ENCODE data around the gene AMY1B.
"Not testable (repeated sequence)": the region's sequence is repeated elsewhere in the genome, so short reads cannot be mapped to it uniquely, and the experiment has no call there.

The AMY1B gene

GRCh38 chr1:103696110-103696509 is at the start of gene AMY1B:
Gene AMY1B (minus strand): TSS chr1:103696210. CDS start chr1:103695639, 571 bp downstream.
- DNase-seq (ENCODE audit: low read depth): not testable (repeated sequence)

GRCh38 chr1:103745040-103745439 is 49.0 kb upstream of the AMY1B start:
- not testable (repeated sequence) for DNase-seq (ENCODE audit: low read depth)

DNA sequence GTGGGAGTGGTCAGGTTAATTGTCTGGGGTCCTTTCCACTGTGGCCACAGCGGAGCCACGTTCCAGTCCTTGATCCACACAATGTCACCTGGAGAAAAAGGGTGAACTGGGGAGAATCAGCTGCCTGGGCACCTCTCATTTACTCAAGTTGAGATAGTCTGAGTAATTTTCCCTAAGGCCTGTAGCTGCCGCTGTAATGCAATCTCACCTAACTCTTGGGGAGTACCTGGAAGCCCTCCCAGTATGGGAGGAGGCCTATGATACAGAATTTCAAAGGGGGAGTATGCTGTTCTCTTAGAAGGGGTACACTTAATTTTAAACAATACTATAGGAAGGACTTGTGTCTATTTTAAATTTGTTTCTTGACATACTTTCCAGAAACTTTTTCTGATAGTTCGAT is 48.4 kb upstream of the AMY1B start:
- DNase-seq (ENCODE audit: low read depth): not testable (repeated sequence)

GRCh38 chr1:103738031-103738430 is 42.0 kb upstream of the AMY1B start:
- not testable (repeated sequence) for DNase-seq (ENCODE audit: low read depth)

GRCh38 chr1:103735334-103735733 is 39.3 kb upstream of the AMY1B start:
- DNase-seq (ENCODE audit: low read depth): not testable (repeated sequence)

DNA sequence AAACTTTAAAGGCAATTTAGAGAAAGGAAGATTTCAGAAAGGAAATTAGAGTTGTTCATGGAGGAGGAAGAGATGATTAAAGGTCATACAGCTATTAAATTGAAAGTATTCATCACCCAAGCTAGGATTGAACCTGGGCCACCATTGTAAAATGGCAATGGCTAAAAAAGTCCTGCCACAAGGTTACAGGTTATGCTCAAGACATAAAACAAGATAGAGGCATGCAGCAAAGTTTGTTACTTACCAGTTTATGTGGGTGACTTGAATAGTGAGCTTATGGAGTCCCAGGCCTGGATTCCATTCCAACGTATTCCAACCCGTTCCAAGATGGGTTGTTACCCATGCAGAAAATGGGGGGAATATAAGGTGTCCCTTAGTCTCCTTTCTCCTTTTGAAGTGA is 25.5 kb upstream of the AMY1B start:
- DNase-seq (ENCODE audit: low read depth): not testable (repeated sequence)

DNA sequence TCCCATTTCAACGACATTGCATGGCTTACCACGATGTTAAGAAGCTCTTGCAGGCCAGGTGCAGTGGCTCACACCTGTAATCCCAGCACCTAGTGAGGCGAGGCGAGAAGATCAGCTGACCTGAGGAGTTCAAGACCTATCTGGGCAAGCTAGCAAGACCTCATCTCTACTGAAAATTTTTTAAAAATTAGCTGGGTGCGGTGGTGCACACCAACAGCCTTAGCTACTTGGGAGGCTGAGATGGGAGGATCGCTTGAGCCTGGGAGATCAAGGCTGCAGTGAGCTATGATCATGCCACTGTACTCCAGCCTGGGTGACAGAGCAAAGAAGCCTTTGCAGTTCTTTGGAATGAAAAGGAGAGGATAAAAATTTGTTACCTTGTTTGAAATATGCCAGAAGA is 21.4 kb upstream of the AMY1B start:
- not testable (repeated sequence) for DNase-seq (ENCODE audit: low read depth)

- DNase-seq (ENCODE audit: low read depth): not testable (repeated sequence)
These were observed 14.4 kb upstream of the AMY1B start for GRCh38 chr1:103710381-103710780.

GRCh38 chr1:103707670-103708069 is 11.7 kb upstream of the AMY1B start:
- not testable (repeated sequence) for DNase-seq (ENCODE audit: low read depth)

DNA sequence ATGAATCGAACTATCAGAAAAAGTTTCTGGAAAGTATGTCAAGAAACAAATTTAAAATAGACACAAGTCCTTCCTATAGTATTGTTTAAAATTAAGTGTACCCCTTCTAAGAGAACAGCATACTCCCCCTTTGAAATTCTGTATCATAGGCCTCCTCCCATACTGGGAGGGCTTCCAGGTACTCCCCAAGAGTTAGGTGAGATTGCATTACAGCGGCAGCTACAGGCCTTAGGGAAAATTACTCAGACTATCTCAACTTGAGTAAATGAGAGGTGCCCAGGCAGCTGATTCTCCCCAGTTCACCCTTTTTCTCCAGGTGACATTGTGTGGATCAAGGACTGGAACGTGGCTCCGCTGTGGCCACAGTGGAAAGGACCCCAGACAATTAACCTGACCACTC is 5.2 kb upstream of the AMY1B start:
- not testable (repeated sequence) for DNase-seq (ENCODE audit: low read depth)

GRCh38 chr1:103700669-103701068 is 4.7 kb upstream of the AMY1B start:
- DNase-seq (ENCODE audit: low read depth): not testable (repeated sequence)

DNA sequence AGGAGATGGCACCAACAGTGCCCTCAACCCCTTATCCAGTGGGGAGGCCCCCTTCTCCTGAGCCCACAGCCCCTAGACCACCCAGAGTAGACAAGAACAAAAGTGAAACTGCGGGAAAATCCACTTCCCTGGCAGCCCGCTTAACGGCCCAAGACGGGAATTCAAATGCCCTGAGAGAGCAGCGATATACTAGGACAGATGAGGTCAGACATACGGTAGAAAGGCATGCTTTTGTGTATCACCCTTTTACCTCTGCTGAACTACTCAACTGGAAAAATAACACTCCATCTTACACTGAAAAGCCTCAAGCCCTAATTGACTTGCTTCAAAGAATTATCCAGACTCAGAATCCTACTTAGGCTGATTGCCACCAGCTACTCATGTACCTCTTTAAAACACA is 1.4 kb upstream of the AMY1B start:
- DNase-seq (ENCODE audit: low read depth): not testable (repeated sequence)

DNA sequence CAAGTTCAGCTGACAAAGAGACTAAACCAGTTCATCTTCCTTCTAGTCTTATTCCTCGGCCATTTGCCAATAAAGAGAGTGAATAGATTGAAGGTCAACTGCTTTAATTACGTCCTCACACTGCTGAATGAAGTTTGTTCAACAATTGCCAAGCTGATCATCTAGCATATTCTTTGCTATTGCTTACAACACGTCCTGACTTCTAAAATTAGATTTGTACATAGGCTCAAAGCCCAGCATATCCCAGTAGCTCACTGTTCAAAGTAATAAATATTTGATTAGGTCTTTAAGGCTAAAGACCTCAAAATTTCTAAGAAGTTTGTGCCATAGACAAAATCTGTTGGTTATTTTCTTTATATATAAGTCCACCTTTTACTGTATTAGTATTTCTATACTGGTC is 19.7 kb downstream of the AMY1B start:
- DNase-seq (ENCODE audit: low read depth): not testable (repeated sequence)

DNA sequence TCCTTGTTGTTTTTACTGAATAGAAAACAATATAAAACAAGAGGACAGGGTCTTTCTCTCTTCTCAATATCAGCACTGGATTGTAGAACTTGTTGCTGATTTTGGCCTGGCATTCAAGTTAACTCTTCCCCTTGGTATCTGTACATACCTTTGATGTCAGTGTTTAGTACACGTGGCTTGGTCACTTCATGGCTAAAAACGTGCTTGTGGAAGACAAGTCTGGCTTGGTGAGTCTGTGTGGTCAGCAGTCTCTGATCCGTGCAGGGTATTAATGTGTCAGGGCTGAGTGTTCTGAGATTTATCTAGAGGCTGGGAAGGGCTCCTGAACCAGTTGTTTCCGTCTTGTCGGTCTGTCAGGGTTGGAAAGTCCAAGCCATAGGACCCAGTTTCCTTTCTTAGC is 40.5 kb downstream of the AMY1B start, which contains the start of gene AMY1A:
TSS of gene AMY1A (plus strand) at position 301 of the 400 bp plus-strand sequence. CDS start 571 bp downstream, outside the sequence.
- DNase-seq (ENCODE audit: low read depth): not testable (repeated sequence)

DNA sequence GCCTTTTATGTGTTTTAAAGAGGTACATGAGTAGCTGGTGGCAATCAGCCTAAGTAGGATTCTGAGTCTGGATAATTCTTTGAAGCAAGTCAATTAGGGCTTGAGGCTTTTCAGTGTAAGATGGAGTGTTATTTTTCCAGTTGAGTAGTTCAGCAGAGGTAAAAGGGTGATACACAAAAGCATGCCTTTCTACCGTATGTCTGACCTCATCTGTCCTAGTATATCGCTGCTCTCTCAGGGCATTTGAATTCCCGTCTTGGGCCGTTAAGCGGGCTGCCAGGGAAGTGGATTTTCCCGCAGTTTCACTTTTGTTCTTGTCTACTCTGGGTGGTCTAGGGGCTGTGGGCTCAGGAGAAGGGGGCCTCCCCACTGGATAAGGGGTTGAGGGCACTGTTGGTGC is 41.9 kb downstream of the AMY1B start:
- DNase-seq (ENCODE audit: low read depth): not testable (repeated sequence)

DNA sequence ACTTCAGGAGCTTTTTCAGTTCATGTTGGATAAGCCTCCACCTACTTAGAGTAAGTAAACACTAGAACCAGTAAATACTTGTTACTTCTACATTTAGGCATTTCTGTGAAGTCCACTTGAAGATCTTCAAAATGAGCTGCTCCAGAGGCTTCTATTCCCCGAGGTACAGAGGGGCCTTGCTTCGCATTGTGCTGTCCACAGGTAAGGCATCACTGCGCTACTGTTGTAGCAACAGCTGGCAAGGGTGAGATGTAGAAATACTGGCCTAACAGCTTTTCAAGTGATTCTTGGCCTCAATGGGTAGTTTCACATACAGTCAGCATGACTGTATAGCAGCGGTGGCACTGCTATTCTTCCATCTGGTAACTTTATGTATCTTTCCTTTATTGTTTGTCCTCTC is 45.1 kb downstream of the AMY1B start:
- DNase-seq (ENCODE audit: low read depth): not testable (repeated sequence)

GRCh38 chr1:103650305-103650704 is 45.7 kb downstream of the AMY1B start:
- DNase-seq (ENCODE audit: low read depth): not testable (repeated sequence)

DNA sequence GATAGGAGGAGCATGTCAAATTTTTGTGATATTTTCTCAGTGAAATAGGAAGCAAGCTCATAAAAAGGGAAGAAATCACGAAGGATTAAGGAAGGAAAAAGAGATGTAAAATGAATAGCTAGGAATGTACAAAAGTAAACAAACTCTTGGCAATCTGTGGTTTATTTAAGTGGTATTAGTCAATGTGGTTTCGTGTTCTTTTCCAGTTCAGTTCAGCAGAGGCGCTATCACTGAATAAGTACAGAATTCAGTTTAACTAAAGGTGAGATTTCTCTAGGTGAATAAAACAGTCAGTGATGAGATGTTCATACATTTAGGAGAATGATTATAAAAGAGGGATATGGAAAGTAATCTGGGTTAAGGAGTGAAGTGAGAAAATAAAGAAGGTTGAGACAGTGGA is 52.1 kb downstream of the AMY1B start:
- DNase-seq (ENCODE audit: low read depth): not testable (repeated sequence)

- not testable (repeated sequence) for DNase-seq (ENCODE audit: low read depth)
These were observed 54.8 kb downstream of the AMY1B start for GRCh38 chr1:103641194-103641593.

Data from activated T-helper 1 cell treated with Interleukin-2 at 50 U/mL for 16 hours (primary cell).